HEK293 (cell line): ENCODE results near the gene GOLGA3.

Experiments
- RBAK ChIP-seq: fragments of 450-650 bp; formaldehyde crosslinking; IDR thresholded peaks from 2 replicates; pipeline ENCODE4 v1.5.1; 2016; ENCODE audit warnings: missing biosample characterization, missing genetic modification characterization
- ZBTB26 ChIP-seq: fragments of 450-650 bp; formaldehyde crosslinking; optimal IDR thresholded peaks from 2 replicates; pipeline ENCODE3; 2016; ENCODE audit warnings: missing biosample characterization, mild to moderate bottlenecking, missing genetic modification characterization
- ZNF155 ChIP-seq: fragments of 450-650 bp; formaldehyde crosslinking; IDR thresholded peaks from 2 replicates; pipeline ENCODE4 v1.5.1; 2016; ENCODE audit warnings: missing biosample characterization, missing genetic modification characterization
- ZNF23 ChIP-seq: fragments of 450-650 bp; formaldehyde crosslinking; IDR thresholded peaks from 2 replicates; pipeline ENCODE4 v1.5.1; 2016; ENCODE audit warnings: missing biosample characterization, missing genetic modification characterization, borderline replicate concordance
- ZNF239 ChIP-seq: fragments of 450-650 bp; formaldehyde crosslinking; IDR thresholded peaks from 2 replicates; pipeline ENCODE4 v1.5.1; 2016; ENCODE audit warnings: missing biosample characterization, missing genetic modification characterization
- ZNF274 ChIP-seq, 2 experiments: fragments of 200-500 bp in 1 of 2; fragments of 450-650 bp in 1 of 2; sonication (Bioruptor generic) in 1 of 2; formaldehyde crosslinking in 1 of 2; IDR thresholded peaks; 2 replicates each; pipeline versions ENCODE4 v1.5.1 to v1.6.1; 2014 to 2016; ENCODE audit warnings: borderline replicate concordance in 1 of 2, inconsistent platforms in 1 of 2, low read length in 1 of 2, missing biosample characterization in 1 of 2, missing genetic modification characterization in 1 of 2
- ZNF747 ChIP-seq: fragments of 450-650 bp; formaldehyde crosslinking; IDR thresholded peaks from 2 replicates; pipeline ENCODE4 v1.5.1; 2016; ENCODE audit warnings: missing biosample characterization, missing genetic modification characterization
- ZNF830 ChIP-seq: fragments of 450-650 bp; IDR thresholded peaks from 2 replicates; pipeline ENCODE4 v1.5.0; 2018; ENCODE audit warnings: missing biosample characterization, missing genetic modification characterization, low read depth, mild to moderate bottlenecking, moderate library complexity
- ZSCAN30 ChIP-seq: fragments of 450-650 bp; IDR thresholded peaks from 2 replicates; pipeline ENCODE4 v1.5.1; 2018; ENCODE audit warnings: missing biosample characterization, mild to moderate bottlenecking, missing genetic modification characterization, moderate library complexity
- TF ChIP-seq, protein P1 (sequence below): fragments of 450-650 bp; formaldehyde crosslinking; IDR thresholded peaks from 2 replicates; pipeline ENCODE4 v1.5.1; 2016; ENCODE audit warnings: missing biosample characterization, missing genetic modification characterization

- TF ChIP-seq ZNF747 (tag by site-specific recombination) (no peak), ZBTB26 (no peak), ZSCAN30 (tag by site-specific recombination) (no peak), RBAK (tag by site-specific recombination) (no peak), ZNF23 (no peak), ZNF155 (no peak), ZNF239 (no peak), ZNF830 (no peak), ZNF274 (IDR thresholded peaks at IDR 0.05; ENCODE audit: low read length) (no peak), ZNF274 (tag by site-specific recombination; IDR thresholded peaks at IDR 0.05; ENCODE audit: borderline replicate concordance) (no peak)
- TF ChIP-seq, protein P1, sequence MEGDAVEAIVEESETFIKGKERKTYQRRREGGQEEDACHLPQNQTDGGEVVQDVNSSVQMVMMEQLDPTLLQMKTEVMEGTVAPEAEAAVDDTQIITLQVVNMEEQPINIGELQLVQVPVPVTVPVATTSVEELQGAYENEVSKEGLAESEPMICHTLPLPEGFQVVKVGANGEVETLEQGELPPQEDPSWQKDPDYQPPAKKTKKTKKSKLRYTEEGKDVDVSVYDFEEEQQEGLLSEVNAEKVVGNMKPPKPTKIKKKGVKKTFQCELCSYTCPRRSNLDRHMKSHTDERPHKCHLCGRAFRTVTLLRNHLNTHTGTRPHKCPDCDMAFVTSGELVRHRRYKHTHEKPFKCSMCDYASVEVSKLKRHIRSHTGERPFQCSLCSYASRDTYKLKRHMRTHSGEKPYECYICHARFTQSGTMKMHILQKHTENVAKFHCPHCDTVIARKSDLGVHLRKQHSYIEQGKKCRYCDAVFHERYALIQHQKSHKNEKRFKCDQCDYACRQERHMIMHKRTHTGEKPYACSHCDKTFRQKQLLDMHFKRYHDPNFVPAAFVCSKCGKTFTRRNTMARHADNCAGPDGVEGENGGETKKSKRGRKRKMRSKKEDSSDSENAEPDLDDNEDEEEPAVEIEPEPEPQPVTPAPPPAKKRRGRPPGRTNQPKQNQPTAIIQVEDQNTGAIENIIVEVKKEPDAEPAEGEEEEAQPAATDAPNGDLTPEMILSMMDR (tag by site-specific recombination) = no peak
Measured at GRCh38 chr12:132795847-132796246, 32.8 kb downstream of the GOLGA3 start.
